Measurements from ENCODE around the gene CD81. TPM values are rescaled to one million over a fixed set of nuclear protein-coding genes. Genes with fewer than 3 reads are reported as not detected.

Gene CD81
- total RNA-seq, 1 experiment from 2014 or later = 296 TPM

DNA sequence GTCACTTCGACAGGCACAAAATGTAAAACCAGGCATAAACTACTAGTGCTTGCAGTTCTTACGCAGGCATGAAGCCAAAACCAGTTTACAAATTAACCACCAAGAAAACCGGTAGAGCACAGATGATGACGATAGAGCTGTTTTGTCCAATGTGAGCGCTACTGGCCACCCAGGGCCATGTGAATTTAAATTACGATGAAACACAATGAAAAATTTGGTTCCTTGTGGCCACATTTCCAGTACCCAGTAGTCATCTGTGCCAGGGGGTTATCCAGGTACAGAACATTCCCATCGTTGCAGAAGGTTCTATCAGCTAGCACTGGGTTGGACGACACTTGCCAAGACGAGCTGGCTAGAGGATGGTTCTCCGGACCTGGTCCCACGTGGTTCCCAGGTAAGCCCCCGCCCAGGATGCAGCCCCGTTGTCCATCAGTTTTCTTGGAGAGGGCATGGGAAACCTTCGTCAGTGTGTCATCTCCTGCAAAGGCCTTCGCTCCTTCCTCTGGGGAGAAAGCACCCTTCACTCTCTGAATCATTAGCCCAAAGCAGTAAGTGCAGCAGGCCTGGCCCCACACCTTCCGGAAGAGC, 1.1 kb upstream of the CD81 start (continued):
- TF ChIP-seq ATF3 (IDR thresholded peaks at IDR 0.05) (no peak), EZH2 (IDR thresholded peaks at IDR 0.05) (no peak), ZNF274 (IDR thresholded peaks at IDR 0.05; ENCODE audit: low read depth, low read length) (no peak), ELF1 (IDR thresholded peaks at IDR 0.05; ENCODE audit: borderline replicate concordance, low read depth) (no peak), RAD21 (IDR thresholded peaks at IDR 0.05; ENCODE audit: low read depth) (no peak)
- TF ChIP-seq, protein P1, sequence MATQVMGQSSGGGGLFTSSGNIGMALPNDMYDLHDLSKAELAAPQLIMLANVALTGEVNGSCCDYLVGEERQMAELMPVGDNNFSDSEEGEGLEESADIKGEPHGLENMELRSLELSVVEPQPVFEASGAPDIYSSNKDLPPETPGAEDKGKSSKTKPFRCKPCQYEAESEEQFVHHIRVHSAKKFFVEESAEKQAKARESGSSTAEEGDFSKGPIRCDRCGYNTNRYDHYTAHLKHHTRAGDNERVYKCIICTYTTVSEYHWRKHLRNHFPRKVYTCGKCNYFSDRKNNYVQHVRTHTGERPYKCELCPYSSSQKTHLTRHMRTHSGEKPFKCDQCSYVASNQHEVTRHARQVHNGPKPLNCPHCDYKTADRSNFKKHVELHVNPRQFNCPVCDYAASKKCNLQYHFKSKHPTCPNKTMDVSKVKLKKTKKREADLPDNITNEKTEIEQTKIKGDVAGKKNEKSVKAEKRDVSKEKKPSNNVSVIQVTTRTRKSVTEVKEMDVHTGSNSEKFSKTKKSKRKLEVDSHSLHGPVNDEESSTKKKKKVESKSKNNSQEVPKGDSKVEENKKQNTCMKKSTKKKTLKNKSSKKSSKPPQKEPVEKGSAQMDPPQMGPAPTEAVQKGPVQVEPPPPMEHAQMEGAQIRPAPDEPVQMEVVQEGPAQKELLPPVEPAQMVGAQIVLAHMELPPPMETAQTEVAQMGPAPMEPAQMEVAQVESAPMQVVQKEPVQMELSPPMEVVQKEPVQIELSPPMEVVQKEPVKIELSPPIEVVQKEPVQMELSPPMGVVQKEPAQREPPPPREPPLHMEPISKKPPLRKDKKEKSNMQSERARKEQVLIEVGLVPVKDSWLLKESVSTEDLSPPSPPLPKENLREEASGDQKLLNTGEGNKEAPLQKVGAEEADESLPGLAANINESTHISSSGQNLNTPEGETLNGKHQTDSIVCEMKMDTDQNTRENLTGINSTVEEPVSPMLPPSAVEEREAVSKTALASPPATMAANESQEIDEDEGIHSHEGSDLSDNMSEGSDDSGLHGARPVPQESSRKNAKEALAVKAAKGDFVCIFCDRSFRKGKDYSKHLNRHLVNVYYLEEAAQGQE (IDR thresholded peaks at IDR 0.05; ENCODE audit: low read depth) = no peak

DNA sequence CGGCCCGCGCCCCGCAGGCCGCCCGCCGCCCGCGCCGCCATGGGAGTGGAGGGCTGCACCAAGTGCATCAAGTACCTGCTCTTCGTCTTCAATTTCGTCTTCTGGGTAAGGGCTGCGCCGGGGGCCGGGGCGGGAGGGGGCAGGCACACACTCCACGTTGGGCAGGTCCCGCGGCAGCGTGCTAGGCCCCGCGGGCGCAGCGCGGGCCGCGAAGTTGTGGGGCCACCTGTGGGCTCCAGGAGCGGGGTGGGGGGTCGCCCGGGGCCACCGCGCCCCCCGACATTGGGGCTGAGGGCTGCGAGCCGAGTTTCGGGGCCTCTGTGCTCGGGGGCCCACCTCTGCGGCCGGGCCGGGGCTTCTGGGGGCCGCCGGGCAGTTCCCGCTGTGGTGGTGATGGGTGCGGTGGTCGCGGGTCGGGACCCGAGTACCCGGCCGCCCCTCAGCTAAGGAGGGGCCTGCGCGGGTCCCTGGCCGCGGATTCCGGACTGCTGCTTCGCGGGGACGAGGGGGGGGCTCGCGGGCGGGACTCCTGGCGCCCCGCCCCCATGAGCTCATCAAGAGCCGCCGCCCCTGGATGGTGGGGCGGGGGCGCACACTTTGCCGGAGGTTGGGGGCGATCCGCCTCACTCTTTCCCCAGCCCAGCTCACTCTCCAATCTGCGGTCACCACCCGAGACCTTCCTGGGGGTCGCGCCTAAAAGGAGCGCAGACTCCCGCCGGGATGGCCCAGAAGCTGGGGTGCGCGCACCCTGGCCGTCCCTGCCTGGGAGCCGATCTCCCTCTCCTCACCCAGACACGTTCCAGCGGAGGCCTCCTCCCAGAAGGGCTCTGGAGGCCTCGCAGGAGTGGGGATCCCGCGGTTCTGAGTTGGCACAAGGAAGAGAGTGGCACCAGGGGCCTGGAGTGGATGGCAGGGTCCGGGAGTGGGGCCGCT, 667 bp downstream of the CD81 start:
- intact Hi-C loops (cut with micrococcal nuclease) = no loop called here

More for the DNA sequence above, 667 bp downstream of the CD81 start:
- CTCF ChIA-PET = interaction anchor here (1.3 to 1.8 kb wide), 4 partner anchors 23 to 515 kb away, joined by 3 to 8 read pairs (median 4); partner anchors contain the start of gene TSSC4
- Histone ChIP-seq H3K36me3 (ENCODE audit: control insufficient read depth in 1 of 2, insufficient read depth in 2 of 2, low read length in 2 of 2) (peaks cover 0 to 18% of the 10 kb centered on the region in 2 experiments; a peak in 1 of 4 replicates), H4K20me1 (ENCODE audit: insufficient read depth) (peaks cover 8% of the 10 kb centered on the region; the same call in 1 of the 2 replicates), H3K4me3 (replicated peaks in 1 of 2; ENCODE audit: low read depth in 1 of 2, low read length in 2 of 2) (peak overlapping the region; percentile 68 to 95), H3K9me2 (ENCODE audit: insufficient read depth) (no peaks in the 10 kb centered on the region), H2AFZ (ENCODE audit: low read depth, low read length, poor library complexity, severe bottlenecking) (no peak overlapping the region), H3K79me2 (ENCODE audit: insufficient read depth, low read length) (peaks cover 53% of the 10 kb centered on the region), H3K9ac (ENCODE audit: low read length) (peak overlapping the region; percentile 93), H3K27me3 (ENCODE audit: insufficient read depth, low read length) (no peaks in the 10 kb centered on the region), H3K4me2 (ENCODE audit: low read length) (peak overlapping the region; percentile 98), H3K9me3 (ENCODE audit: control insufficient read depth in 1 of 2, insufficient read depth in 1 of 2, low read depth in 1 of 2, low read length in 2 of 2) (no peaks in the 10 kb centered on the region), H3K27ac (ENCODE audit: low read depth, low read length) (peak overlapping the region; percentile 81), H3K4me1 (ENCODE audit: control insufficient read depth in 1 of 2, insufficient read depth in 2 of 2, low read length in 2 of 2) (peaks cover 7 to 48% of the 10 kb centered on the region in 2 experiments)
- RAD21 ChIA-PET (ENCODE audit: low non-redundant PET in 1 of 2, low total read pairs in 2 of 2, uncharacterized antibody in 2 of 2, unreplicated experiment in 2 of 2) = no interaction called here
- POLR2A ChIA-PET = interaction anchor here (0.6 to 1.8 kb wide), 8 partner anchors 9 to 1352 kb away, joined by 3 to 14 read pairs (median 3); partner anchors contain the start of gene TSSC4
- ATAC-seq = peak; percentile 47
- BruUV-seq (replicated peaks) = TSS peak; percentile 79
- no peak for DNase-seq (ENCODE audit: low read depth, low spot score)
- TF ChIP-seq, protein P1 (IDR thresholded peaks at IDR 0.05; ENCODE audit: low read depth) = no peak
- no peak for TF ChIP-seq EGR1 (IDR thresholded peaks at IDR 0.05; ENCODE audit: low read depth)
- peak; percentile 93 for TF ChIP-seq ZFX (IDR thresholded peaks at IDR 0.05)
- TF ChIP-seq TCF7L2 (IDR thresholded peaks at IDR 0.05; ENCODE audit: borderline replicate concordance, extremely low read depth, insufficient read depth, insufficient read length) = peak; percentile 46

Measured in HCT116 (cell line).